Coronary artery (tissue), 2 donors: ENCODE measurements around the gene SIGLEC7.

Experiments
- DNase-seq: peaks from one replicate; pipeline ENCODE4 v3.0.0-alpha.2; 2017; ENCODE audit warnings: low spot score
- H3K27ac ChIP-seq, 2 donors: fragments of 200-600 bp; sonication (generic); one replicate each; pipeline ENCODE4 v1.5.1; 2016 to 2019
- H3K4me3 ChIP-seq: fragments of 200-600 bp; sonication (generic); 2 replicates; pipeline ENCODE4 v1.5.1; 2016; ENCODE audit warnings: mild to moderate bottlenecking, moderate library complexity
- TF ChIP-seq, protein P1 (sequence below): fragments of 200-600 bp; sonication (generic); IDR thresholded peaks from one replicate; pipeline ENCODE4 v1.5.1; 2019; ENCODE audit warnings: antibody characterized with exemption

The SIGLEC7 gene

DNA sequence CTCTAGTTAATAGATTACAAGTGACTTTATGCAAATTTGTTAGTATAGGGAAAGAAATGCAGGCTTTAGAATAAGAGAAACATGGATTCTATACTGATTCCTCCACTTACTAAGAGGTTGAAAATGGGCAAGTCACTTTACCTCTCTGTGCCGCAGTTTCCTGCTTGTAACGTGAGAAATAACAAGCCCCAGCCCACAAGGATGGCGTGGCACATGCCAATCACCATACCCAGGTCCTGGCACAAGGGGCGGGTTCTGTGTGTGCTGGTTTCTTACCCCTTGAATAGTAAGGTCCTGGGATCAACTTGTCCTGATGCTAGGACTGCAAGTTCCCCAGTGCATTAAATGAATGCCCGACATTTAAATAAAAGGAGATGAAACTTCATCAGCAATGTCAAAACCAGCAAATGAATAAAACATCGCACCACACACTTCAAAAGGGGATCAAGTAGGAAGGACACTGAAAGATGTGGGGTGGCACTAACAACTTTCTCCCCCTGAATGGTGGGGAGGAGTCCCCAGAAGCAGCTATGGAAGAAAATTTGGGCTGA is 25.3 kb upstream of the SIGLEC7 start:
- no peak for DNase-seq
- H3K27ac ChIP-seq = no peak overlapping the region
- TF ChIP-seq, protein P1, sequence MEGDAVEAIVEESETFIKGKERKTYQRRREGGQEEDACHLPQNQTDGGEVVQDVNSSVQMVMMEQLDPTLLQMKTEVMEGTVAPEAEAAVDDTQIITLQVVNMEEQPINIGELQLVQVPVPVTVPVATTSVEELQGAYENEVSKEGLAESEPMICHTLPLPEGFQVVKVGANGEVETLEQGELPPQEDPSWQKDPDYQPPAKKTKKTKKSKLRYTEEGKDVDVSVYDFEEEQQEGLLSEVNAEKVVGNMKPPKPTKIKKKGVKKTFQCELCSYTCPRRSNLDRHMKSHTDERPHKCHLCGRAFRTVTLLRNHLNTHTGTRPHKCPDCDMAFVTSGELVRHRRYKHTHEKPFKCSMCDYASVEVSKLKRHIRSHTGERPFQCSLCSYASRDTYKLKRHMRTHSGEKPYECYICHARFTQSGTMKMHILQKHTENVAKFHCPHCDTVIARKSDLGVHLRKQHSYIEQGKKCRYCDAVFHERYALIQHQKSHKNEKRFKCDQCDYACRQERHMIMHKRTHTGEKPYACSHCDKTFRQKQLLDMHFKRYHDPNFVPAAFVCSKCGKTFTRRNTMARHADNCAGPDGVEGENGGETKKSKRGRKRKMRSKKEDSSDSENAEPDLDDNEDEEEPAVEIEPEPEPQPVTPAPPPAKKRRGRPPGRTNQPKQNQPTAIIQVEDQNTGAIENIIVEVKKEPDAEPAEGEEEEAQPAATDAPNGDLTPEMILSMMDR = no peak
- H3K4me3 ChIP-seq = no peak overlapping the region

DNA sequence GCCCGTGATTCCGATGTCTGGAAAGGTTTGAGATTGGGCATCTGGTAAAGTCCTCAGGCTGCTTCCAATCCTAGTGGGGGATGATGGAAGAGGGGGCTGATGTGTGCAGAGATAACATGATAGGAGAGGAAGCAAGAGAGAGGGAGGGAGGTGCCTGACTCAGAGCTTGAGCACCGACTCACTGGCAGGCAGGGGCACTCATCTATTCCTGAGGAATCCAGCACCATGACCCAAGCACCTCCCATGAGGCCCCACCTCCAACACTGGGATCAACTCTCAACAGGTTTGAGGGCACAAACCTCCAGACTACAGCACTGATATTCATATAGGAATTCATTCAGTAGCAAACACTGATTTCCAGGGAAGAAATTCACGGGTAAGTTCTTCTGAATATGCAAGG is 23.0 kb upstream of the SIGLEC7 start:
- Histone ChIP-seq H3K27ac (no peak overlapping the region), H3K4me3 (no peak overlapping the region)
- DNase-seq = no peak
- TF ChIP-seq, protein P1 = no peak

DNA sequence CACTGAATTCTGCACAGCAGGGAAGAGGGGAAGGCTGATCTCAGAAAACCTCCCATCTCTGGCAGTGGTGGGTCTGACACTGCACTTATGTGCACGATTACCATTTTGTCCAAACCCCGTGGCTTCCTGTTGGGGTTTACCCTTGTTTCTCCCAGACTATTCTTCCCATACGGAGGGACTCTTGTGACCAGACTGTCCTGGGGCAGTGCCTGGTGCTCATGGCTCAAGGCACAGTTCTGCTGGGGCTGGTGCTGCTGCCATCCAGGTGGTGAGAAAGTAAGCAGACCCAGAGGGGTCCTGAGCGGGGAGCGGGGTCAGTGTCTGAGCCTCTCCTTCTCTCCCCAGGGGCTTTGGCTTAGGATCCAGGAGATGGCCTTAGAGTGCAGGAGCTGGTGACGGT is 22.5 kb upstream of the SIGLEC7 start:
- DNase-seq = no peak
- peak overlapping the region in 1 of 2 donors; percentile 7 for H3K27ac ChIP-seq
- H3K4me3 ChIP-seq = no peak overlapping the region

DNA sequence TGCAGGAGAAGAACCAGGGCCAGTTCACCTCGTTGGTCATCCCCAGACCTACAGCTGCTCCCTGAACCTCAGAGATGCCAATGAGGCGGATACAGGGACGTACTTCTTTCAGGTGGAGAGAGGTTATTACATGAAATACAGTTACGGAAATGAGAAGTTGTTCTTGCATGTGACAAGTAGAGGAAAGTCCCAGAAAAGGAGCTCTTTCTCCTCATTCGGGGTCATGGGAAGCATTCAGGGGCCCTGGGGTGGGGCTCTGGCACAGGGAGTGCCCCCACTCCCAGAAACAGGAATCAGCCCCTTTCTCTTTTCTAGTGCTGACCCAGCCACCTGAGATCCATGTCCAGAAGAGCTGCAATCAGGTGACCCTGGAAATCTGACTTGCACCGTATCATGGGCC is 21.9 kb upstream of the SIGLEC7 start:
- Histone ChIP-seq H3K4me3 (no peak overlapping the region), H3K27ac (no peak overlapping the region)
- no peak for DNase-seq
- TF ChIP-seq, protein P1 = no peak

More for the DNA sequence above, 22.5 kb upstream of the SIGLEC7 start:
- TF ChIP-seq, protein P1 = no peak

DNA sequence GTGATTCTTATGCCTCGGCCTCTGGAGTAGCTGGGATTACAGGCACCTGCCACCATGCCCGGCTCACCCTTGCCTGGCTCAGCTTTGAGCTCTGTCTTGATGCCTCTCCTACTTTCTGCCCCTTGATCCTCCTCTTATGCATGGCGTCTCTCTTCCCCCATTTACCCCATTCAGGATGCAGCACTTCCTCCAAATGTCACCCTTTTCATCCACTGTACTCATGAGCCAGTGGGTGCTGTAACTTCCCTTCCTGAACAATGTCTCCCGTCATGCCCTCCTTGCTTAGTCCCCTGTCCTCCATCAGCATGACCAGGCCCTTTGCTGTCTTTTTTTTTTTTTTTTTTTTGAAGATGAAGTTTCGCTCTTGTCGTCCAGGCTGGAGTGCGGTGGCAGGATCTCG is 20.8 kb upstream of the SIGLEC7 start:
- DNase-seq = no peak
- Histone ChIP-seq H3K4me3 (no peak overlapping the region), H3K27ac (no peak overlapping the region)
- TF ChIP-seq, protein P1 = no peak

DNA sequence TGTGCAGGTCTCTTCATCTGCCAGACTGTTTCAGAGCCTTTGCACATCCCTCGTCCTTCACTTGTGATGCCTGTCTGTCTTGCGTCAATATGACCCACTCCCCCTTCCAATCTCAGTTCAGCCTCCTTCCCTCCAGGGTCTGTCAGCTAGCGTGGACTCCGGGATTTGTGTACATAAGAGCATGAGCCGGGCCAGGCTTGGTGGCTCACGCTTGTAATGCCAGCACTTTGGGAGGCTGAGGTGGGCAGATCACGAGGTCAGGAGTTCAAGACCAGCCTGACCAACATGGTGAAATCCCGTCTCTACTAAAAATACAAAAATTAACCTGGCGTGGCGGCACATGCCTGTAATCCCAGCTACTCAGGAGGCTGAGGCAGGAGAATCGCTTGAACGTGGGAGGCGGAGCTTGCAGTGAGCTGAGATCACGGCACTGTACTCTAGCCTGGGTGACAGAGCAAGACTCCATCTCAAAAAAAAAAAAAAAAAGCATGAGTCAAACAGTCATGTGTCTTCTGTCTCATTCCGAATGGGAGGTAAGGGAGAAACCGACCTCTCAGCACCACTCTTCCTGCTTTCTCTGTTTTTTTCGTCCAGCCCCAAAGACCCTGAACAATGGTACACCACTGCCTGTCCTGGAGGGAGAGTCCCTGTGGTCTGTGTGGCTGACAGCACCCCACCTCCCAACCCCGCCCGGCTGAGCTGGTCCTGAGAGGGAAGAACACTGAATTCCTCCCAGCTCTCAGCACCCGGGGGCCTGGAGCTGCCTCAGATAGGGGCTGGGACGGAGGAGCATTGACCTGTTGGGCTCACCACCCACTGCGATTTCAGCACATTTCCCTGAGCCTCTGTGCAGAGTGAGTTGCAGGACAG is 19.8 kb upstream of the SIGLEC7 start:
- no peak for DNase-seq
- peak overlapping the region in 1 of 2 donors; percentile 82 for H3K27ac ChIP-seq
- TF ChIP-seq, protein P1 = no peak
- peak overlapping the region; percentile 28 for H3K4me3 ChIP-seq

DNA sequence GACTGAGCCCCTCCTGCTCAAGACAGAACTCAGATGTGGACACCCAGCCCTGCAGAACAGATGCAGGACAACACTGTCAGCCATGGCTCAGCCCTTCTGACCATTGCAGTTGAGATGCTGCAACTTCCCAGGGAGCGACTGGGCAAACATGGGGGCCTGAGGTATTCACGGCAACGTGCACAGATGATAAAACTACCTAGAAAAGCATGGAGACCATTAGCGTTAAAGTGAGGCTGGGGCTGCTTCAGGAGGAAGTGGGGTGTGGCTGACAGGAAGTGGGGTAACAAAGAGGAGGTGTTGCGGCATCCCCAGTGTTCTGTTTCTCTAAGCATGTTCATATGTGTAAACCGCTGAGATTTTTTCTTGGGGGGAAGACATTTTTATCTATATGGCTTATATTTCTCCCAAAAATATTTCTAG is 18.7 kb upstream of the SIGLEC7 start:
- DNase-seq = no peak
- TF ChIP-seq, protein P1 = no peak
- H3K27ac ChIP-seq = peak overlapping the region in 1 of 2 donors; percentile 82
- H3K4me3 ChIP-seq = peak overlapping the region; percentile 28
